Parathyroid adenoma (tissue), 2 donors: ENCODE measurements around the gene MYD88.
A peak's percentile ranks its signal among the peaks of the same experiment; 100 is the strongest.

Experiments
- H2AFZ ChIP-seq: fragments of 300-600 bp; sonication (generic); one replicate; pipeline ENCODE4 v1.7.0; 2017; ENCODE audit warnings: antibody characterized with exemption, mild to moderate bottlenecking
- H3K27ac ChIP-seq: fragments of 300-600 bp; sonication (generic); one replicate; pipeline ENCODE4 v1.7.0; 2017
- H3K27me3 ChIP-seq: fragments of 300-600 bp; sonication (generic); one replicate; pipeline ENCODE4 v1.7.0; 2017; ENCODE audit warnings: low read length; ENCODE audit not compliant: control insufficient read depth, insufficient read depth
- H3K36me3 ChIP-seq: fragments of 300-600 bp; sonication (generic); one replicate; pipeline ENCODE4 v1.7.0; 2017; ENCODE audit warnings: low read length; ENCODE audit not compliant: control insufficient read depth, insufficient read depth
- H3K4me1 ChIP-seq: fragments of 300-600 bp; sonication (generic); one replicate; pipeline ENCODE4 v1.7.0; 2017; ENCODE audit warnings: control low read depth
- H3K4me2 ChIP-seq: fragments of 300-600 bp; sonication (generic); one replicate; pipeline ENCODE4 v1.7.0; 2017; ENCODE audit warnings: low read length
- H3K4me3 ChIP-seq: fragments of 300-600 bp; sonication (generic); one replicate; pipeline ENCODE4 v1.7.0; 2017; ENCODE audit warnings: low read depth, low read length
- H3K79me2 ChIP-seq: fragments of 300-600 bp; sonication (generic); one replicate; pipeline ENCODE4 v1.7.0; 2017; ENCODE audit warnings: control low read depth
- H3K9ac ChIP-seq: fragments of 300-600 bp; sonication (generic); one replicate; pipeline ENCODE4 v1.7.0; 2017; ENCODE audit warnings: mild to moderate bottlenecking
- H3K9me3 ChIP-seq: fragments of 300-600 bp; sonication (generic); one replicate; pipeline ENCODE4 v1.7.0; 2017; ENCODE audit warnings: low read length; ENCODE audit not compliant: control insufficient read depth
- CTCF ChIP-seq: fragments of 300-600 bp; sonication (generic); IDR thresholded peaks from one replicate; pipeline ENCODE4 v1.7.0; 2017; ENCODE audit warnings: antibody characterized with exemption, mild to moderate bottlenecking
- donor health status: primary hyperparathyroidism.

MYD88 gene

GRCh38 chr3:38114875-38115644 is 23.4 kb upstream of the MYD88 start:
- TF ChIP-seq CTCF: no peak
- H3K27ac ChIP-seq: no peak overlapping the region
- no peaks in the 10 kb centered on the region for H3K79me2 ChIP-seq
- no peaks in the 10 kb centered on the region for H3K9me3 ChIP-seq
- H3K36me3 ChIP-seq: no peaks in the 10 kb centered on the region
- H2AFZ ChIP-seq: no peak overlapping the region
- H3K4me2 ChIP-seq: no peak overlapping the region
- no peak overlapping the region for H3K4me3 ChIP-seq
- H3K9ac ChIP-seq: no peak overlapping the region
- no peaks in the 10 kb centered on the region for H3K4me1 ChIP-seq
- H3K27me3 ChIP-seq: no peaks in the 10 kb centered on the region

GRCh38 chr3:38115645-38116427 is 22.6 kb upstream of the MYD88 start:
- TF ChIP-seq CTCF: no peak
- Histone ChIP-seq H3K36me3 (no peaks in the 10 kb centered on the region), H3K9ac (no peak overlapping the region)

GRCh38 chr3:38116471-38117162 is 21.8 kb upstream of the MYD88 start:
- no peak overlapping the region for H3K4me3 ChIP-seq
- H3K4me2 ChIP-seq: no peak overlapping the region
- H3K27ac ChIP-seq: no peak overlapping the region
- TF ChIP-seq CTCF: no peak
- no peaks in the 10 kb centered on the region for H3K36me3 ChIP-seq
- no peak overlapping the region for H3K9ac ChIP-seq
- no peaks in the 10 kb centered on the region for H3K4me1 ChIP-seq
- no peak overlapping the region for H2AFZ ChIP-seq
- no peaks in the 10 kb centered on the region for H3K9me3 ChIP-seq
- no peaks in the 10 kb centered on the region for H3K79me2 ChIP-seq
- no peaks in the 10 kb centered on the region for H3K27me3 ChIP-seq

More at GRCh38 chr3:38115645-38116427, 22.6 kb upstream of the MYD88 start:
- Histone ChIP-seq H3K4me3 (no peak overlapping the region), H3K4me2 (no peak overlapping the region), H3K4me1 (no peaks in the 10 kb centered on the region), H3K79me2 (no peaks in the 10 kb centered on the region), H2AFZ (no peak overlapping the region), H3K27ac (no peak overlapping the region), H3K27me3 (no peaks in the 10 kb centered on the region), H3K9me3 (no peaks in the 10 kb centered on the region)

GRCh38 chr3:38117163-38117716 is 21.2 kb upstream of the MYD88 start:
- Histone ChIP-seq H3K9ac (no peak overlapping the region), H3K4me2 (no peak overlapping the region), H3K79me2 (no peaks in the 10 kb centered on the region), H2AFZ (no peak overlapping the region), H3K9me3 (no peaks in the 10 kb centered on the region), H3K4me1 (no peaks in the 10 kb centered on the region), H3K27me3 (no peaks in the 10 kb centered on the region), H3K27ac (no peak overlapping the region), H3K36me3 (no peaks in the 10 kb centered on the region), H3K4me3 (no peak overlapping the region)
- TF ChIP-seq CTCF: peak; percentile 24
